Coronary artery (tissue), 2 donors: Measurements from ENCODE around the gene MICAL3.
"Not testable (repeated sequence)": the region's sequence is repeated elsewhere in the genome, so short reads cannot be mapped to it uniquely, and the experiment has no call there.

ENCODE experiments used
- DNase-seq: peaks from one replicate; pipeline ENCODE4 v3.0.0-alpha.2; 2017; ENCODE audit warnings: low spot score
- H3K27ac ChIP-seq, 2 donors: fragments of 200-600 bp; sonication (generic); one replicate each; pipeline ENCODE4 v1.5.1; 2016 to 2019
- H3K4me3 ChIP-seq: fragments of 200-600 bp; sonication (generic); 2 replicates; pipeline ENCODE4 v1.5.1; 2016; ENCODE audit warnings: mild to moderate bottlenecking, moderate library complexity
- TF ChIP-seq, protein P1 (sequence below): fragments of 200-600 bp; sonication (generic); IDR thresholded peaks from one replicate; pipeline ENCODE4 v1.5.1; 2019; ENCODE audit warnings: antibody characterized with exemption

The MICAL3 gene

DNA sequence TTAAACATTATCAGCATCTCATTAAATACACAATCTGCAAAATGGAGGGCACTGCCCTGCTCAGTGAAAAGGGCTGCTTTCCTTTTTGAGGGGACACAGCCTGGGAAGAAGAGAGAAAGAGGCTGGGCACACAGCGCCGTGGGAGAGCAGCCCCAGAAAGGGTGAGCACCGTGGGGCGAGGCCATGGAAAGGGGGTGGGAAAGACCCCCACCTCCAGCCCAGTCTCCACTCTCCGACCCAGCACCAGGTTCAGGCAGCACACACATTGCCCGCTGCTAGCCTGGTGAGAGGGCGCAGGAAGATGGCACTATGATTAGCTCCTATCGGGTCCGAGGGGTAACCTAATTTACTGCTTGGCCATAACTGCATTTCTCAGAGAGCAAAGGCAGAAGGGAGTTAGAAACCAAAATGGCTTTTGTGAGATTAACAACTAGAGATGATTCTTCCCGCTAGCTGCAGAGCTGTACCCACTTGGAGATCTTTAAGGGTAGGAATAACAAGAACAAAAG, 146.1 kb downstream of the MICAL3 start:
- DNase-seq, result no peak
- H3K4me3 ChIP-seq, result no peak overlapping the region
- H3K27ac ChIP-seq, result no peak overlapping the region
- TF ChIP-seq, protein P1, sequence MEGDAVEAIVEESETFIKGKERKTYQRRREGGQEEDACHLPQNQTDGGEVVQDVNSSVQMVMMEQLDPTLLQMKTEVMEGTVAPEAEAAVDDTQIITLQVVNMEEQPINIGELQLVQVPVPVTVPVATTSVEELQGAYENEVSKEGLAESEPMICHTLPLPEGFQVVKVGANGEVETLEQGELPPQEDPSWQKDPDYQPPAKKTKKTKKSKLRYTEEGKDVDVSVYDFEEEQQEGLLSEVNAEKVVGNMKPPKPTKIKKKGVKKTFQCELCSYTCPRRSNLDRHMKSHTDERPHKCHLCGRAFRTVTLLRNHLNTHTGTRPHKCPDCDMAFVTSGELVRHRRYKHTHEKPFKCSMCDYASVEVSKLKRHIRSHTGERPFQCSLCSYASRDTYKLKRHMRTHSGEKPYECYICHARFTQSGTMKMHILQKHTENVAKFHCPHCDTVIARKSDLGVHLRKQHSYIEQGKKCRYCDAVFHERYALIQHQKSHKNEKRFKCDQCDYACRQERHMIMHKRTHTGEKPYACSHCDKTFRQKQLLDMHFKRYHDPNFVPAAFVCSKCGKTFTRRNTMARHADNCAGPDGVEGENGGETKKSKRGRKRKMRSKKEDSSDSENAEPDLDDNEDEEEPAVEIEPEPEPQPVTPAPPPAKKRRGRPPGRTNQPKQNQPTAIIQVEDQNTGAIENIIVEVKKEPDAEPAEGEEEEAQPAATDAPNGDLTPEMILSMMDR, result no peak

DNA sequence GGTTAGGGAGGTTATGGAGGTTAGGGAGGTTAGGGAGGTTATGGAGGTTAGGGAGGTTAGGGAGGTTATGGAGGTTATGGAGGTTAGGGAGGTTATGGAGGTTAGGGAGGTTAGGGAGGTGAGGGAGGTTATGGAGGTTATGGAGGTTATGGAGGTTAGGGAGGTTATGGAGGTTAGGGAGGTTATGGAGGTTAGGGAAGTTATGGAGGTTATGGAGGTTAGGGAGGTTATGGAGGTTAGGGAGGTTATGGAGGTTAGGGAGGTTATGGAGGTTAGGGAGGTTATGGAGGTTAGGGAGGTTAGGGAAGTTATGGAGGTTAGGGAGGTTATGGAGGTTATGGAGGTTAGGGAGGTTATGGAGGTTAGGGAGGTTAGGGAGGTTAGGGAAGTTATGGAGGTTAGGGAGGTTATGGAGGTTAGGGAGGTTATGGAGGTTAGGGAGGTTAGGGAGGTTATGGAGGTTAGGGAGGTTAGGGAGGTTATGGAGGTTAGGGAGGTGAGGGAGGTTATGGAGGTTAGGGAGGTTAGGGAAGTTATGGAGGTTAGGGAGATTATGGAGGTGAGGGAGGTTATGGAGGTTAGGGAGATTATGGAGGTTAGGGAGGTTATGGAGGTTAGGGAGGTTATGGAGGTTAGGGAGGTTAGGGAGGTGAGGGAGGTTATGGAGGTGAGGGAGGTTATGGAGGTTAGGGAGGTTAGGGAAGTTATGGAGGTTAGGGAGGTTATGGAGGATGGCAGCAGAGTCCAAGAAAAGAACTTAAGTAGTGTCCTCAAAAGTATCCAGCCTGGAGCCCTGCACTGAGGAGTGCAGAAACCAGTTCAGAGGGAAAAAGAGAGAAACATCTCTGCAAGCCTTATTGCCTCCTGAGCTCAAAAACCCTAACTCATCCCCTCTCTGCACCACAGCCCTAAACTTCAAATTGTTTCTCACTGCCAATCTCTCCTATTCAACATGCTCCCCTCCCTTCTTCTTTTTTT, 147.2 kb downstream of the MICAL3 start:
- H3K4me3 ChIP-seq, DNase-seq, H3K27ac ChIP-seq: not testable (repeated sequence)

DNA sequence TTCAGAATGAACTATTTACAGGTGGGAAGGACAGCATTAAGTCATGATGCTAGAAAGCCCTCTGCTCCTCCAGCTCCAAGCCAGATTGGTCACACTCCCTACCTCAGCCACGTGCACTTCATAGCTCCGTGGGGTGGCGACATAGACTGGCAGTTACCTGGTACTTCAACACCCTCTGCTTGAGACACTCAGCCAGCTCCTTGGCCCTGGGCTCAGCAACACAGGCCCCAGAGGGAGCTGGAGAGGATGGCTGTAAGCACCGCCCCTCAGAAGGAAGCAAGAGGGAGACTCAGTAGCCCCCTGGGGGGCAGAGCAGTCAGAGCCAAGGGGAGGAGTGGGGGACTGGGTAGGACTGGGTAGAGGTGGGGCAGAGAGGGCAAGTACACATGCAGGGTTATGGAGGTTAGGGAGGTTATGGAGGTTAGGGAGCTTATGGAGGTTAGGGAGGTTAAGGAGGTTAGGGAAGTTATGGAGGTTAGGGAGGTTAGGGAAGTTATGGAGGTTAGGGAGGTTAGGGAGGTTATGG, 148.0 kb downstream of the MICAL3 start:
- DNase-seq, result no peak
- Histone ChIP-seq H3K27ac (no peak overlapping the region), H3K4me3 (no peak overlapping the region)
- TF ChIP-seq, protein P1, result no peak

DNA sequence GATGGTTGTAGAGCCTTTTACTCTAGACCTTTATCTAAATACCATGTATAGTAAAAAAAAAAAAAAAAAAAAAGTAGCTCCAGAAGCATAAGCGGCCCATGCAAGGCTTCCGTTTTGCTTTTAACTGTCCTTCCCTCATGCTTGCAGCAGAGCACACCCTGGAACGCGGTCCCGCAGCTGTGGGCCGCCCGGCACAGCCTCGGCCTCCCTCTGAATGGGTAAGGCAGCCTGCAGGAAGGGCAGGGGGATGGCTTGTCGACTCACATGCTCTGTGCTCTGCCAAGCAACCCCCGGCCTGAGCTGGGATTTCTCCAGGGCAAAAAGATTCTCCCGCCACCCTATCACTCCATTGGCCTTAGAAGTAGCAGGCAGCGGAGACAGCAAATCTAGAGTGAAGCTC, 148.7 kb downstream of the MICAL3 start:
- TF ChIP-seq, protein P1, result no peak
- DNase-seq, result no peak

DNA sequence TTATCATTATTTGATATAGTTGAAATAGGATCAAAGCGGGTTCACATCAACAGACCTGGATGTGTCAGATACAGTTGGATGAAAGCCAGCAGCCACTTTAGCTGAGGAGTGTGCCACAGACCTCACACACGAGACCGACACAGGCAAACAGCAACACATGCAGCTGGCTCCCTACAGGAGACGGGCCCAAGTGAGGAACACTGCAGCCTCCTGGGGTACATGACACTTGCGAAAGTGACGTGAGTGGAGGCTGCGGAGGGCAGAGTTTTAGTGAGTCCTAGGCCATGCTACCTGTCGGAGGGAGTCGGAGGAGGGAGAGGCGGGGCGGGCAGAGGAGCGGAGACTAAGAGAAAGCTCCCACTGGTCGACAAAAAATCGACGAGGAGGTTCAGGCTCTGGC, 149.2 kb downstream of the MICAL3 start:
- TF ChIP-seq, protein P1, result no peak
- DNase-seq, result no peak
- Histone ChIP-seq H3K27ac (no peak overlapping the region), H3K4me3 (no peak overlapping the region)

More for the DNA sequence above, 148.7 kb downstream of the MICAL3 start:
- Histone ChIP-seq H3K4me3 (no peak overlapping the region), H3K27ac (no peak overlapping the region)

DNA sequence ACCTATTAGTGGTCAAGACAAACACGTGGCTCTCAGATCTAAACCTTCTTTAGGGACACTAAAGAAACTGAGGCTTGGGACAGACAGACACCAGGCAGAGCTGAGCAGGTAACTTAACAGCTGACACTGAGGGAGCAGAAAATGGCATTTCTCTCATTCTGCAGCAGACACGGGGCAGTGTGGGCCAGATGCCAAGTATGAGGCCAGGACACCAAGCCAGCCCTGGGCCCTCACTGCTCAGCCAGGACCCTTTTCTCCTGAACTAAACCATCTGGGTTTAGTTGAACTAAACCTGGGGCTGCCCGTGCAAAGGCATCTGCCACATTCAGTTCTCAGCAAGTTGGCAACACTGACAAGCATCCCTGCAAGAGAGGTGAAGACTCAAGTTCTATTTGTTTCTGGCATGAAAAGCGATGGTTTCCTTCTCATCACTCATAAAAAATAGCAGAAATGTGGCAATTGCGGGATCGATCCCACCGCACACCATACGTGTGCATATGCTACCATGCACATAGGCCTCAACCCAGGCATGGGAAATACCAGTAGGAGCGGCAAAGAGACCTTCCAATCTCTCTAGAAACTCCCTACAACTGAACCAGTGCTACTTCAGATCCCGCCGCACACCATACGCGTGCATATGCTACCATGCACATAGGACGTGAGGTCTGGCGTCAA, 150.0 kb downstream of the MICAL3 start:
- H3K27ac ChIP-seq, result no peak overlapping the region
- TF ChIP-seq, protein P1, result no peak
- H3K4me3 ChIP-seq, result no peak overlapping the region
- no peak for DNase-seq

DNA sequence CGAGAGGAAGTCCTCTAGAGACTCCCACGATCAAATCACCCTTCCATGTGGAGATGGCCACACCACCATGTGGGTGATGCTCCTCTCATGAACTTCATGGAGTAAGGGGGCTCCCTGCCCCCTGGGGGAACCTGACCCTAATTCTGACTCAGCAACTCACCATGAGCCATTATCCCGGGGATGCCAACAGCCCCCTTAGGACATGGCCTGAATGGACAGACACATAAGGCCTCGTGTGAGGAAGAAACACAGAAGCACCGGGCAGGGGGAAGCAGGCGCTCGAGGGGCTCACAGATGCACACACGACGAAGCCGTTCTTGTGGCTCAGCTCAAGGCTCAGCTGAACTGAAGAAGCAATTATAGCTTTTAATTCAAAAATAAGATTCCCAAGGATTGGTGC, 150.6 kb downstream of the MICAL3 start:
- TF ChIP-seq, protein P1, result no peak
- H3K27ac ChIP-seq, result no peak overlapping the region
- no peak for DNase-seq
- no peak overlapping the region for H3K4me3 ChIP-seq
